Stimulated activated CD8-positive, alpha-beta memory T cell treated with anti-CD3 and anti-CD28 coated beads, Interleukin-2, amount 100 ng/mL, for 48 hours (primary cell): ENCODE data around the gene ZDBF2.
"Not testable (repeated sequence)": the region's sequence is repeated elsewhere in the genome, so short reads cannot be mapped to it uniquely, and the experiment has no call there.

Experiments
- DNase-seq, 2 donors: peaks; one replicate each; pipeline ENCODE4 v3.0.0-alpha.2; 2020; ENCODE audit warnings: low read depth in 2 of 2

The ZDBF2 gene

GRCh38 chr2:206259376-206260187 lies 14.9 kb upstream of the ZDBF2 start:
- no peak for DNase-seq

DNA sequence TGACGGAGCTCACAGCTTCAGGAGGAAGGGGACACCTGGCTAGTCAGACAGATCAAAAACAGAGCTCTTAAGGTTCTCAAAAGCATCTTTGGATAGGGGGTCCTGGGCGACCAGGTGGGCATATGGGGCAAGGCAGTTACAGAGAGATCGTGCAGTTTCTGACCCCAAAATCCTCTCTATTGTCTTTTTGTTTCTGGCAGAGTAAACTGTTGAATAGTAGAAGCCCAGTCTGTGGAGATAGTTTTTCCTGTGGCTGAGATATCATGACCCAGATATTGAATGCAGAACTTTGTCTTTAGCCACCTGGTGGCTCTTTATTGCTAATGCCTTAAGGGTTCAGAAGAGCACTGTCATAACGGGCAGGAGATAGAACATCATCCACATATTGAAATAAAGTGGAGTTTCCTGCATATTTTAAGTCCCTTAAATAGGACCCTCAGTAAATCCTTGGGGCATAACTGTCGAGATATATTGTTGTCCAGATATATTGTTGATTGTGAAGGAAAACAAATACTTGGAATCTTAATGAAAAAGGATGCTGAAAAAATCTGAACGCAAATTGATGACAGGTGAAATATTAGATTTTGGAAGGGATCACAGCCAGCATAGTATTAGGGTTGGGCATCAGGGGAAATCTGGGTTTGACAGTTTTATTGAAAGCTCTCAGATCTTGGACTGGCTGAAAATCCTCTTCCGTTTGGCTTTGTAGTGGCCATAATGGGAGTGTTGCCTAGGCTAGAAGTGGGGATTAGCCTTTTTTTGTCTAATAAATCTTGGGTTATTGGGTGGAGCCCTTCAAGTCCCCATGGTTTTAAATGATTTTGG lies 14.1 kb upstream of the ZDBF2 start:
- DNase-seq: no peak

- no peak for DNase-seq
Observed at GRCh38 chr2:206263959-206264603, 10.4 kb upstream of the ZDBF2 start.

DNA sequence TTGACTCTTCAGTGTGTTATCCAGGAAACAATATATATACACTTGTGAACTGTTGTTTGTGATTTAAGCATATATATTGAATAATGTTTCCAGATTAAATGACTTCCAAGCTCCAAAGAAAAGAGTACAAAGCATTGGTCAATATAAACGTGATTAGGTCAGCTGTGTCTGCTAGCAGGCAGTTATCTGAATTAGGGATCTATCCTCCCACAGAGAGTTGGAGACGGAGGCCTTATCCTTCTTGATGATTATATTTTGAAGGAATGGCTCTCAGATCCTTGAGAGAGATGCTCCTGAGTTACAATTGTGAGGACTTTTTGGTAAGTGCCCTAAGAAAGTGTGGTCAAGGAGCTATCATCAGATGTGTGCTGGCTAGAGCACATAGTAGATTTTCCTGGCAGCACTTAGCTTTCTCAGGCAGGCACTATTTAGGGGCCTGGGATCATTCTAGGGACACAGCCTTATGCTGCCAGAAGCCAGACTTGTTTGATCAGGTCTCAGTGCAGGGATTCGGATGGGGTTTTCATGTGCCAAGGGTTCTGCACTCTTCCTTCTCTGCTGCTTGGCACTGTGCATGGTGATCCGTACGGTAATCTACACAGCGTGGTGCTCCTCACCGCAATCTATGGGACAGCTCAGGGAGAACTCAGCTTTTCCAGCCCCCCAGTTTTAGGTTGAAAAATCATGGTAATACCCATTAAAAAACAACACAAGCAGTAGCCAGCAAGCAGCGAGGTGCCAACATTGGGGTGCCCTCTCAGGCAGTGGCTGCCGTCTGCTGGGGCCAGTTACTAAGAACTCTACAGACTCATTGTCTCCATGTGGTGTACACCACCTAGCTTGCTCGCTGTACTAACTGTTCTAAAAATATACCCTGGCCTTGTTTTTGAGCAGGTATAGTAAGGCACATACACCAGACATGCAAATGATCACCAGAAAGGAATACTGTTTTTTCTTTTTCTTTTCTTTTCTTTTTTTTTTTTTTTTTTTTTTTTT lies 8.0 kb upstream of the ZDBF2 start:
- DNase-seq: no peak

GRCh38 chr2:206267567-206267966 lies 6.9 kb upstream of the ZDBF2 start:
- no peak for DNase-seq

DNA sequence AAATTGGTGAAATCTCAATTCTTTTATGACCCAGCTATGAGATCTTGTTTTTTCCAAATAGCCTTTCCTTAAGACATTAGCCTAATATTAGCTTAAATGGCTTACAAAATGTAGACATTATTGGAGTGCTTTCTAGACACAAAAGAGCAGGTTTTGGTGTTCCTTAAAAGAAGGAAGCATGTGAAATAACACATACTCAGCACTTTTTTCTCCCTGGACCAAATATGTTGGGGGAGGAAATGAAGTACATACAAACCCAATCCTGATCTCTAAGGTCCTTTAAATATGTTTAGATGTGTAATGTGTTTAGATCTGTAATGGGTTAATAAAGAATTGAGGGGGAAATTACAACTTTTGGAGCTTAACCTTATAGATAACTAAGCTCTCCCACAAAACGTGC lies 3.4 kb upstream of the ZDBF2 start:
- no peak for DNase-seq

DNA sequence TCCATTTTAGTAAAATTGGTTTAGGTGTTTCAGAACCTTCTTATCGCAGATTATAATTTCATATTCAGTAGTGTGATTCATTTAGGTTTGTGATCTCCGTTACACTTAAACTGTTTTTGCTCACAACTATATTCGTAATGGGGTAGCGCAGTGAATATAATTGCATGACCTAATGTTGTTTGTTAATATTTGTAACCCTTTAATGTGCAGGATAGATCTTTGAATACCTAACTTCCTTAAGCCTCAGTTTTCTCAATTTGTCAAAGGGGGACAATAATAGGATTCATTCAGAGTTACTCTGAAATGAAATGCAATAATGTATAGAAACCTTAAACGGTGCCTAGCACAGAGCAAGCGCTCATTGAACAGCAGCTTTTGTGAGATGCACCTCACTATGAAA lies 558 bp upstream of the ZDBF2 start:
- DNase-seq: no peak

GRCh38 chr2:206275312-206276055 lies 1.0 kb downstream of the ZDBF2 start:
- no peak for DNase-seq

- DNase-seq: no peak
Observed at GRCh38 chr2:206276169-206276942, 1.9 kb downstream of the ZDBF2 start.

- no peak for DNase-seq
Observed at GRCh38 chr2:206277503-206277902, 3.0 kb downstream of the ZDBF2 start.

GRCh38 chr2:206282746-206283145 lies 8.3 kb downstream of the ZDBF2 start:
- no peak for DNase-seq

DNA sequence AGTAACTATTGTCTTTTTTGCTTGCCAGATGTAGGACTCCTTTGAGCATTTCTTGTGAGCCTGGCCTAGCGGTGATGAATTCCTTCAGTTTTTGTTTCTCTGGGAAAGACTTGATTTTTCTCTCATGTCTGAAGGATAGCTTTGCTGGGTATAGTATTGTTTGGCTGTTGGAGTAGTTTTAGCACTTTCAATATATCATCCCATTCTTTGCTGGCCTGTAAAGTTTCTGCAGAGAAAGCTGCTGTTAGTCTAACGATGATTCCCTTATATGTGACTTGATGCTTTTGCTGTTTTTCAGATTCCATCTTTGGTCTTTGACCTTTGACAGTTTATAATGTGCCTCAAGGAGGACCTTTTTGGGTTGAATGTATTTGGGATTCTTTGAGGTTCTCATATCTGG lies 12.7 kb downstream of the ZDBF2 start:
- no peak for DNase-seq

DNA sequence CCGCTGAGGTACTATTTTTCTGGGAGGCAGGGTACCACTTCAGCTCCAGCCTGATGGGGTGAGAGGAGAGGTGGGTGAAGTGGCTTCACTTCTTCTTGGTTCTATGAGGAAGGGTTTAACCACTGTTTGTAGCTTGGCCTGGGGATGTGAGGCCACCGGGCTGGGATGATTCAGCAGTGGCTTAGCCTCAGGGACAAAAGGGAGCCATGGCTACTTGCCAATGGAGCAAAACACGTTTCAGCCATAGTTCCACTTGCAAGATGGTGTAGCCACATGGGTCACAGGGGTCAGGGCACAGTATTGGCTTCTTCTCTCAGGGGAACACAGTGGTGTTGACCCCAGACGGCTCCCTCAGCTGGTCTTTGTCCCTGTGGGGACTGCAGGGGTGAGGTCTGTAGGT lies 14.9 kb downstream of the ZDBF2 start:
- no peak for DNase-seq

GRCh38 chr2:206296128-206296527 lies 21.7 kb downstream of the ZDBF2 start:
- no peak for DNase-seq

DNA sequence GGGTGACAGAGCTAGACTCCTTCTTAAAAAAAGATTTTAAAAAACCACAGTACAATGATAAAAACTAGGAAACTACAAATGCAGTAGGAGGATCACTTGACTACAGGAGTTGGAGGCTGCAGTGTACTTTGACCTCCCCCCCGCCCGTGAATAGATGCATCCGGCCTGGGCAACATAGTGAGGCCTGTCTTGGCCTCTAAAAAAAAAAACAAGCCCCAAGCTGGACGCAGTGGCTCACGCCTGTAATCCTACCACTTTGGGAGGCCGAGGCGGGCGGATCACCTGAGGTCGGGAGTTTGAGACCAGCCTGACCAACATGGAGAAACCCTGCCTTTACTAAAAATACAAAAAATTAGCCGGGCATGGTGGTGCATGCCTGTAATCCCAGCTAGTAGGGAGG lies 25.1 kb downstream of the ZDBF2 start:
- not testable (repeated sequence) for DNase-seq

DNA sequence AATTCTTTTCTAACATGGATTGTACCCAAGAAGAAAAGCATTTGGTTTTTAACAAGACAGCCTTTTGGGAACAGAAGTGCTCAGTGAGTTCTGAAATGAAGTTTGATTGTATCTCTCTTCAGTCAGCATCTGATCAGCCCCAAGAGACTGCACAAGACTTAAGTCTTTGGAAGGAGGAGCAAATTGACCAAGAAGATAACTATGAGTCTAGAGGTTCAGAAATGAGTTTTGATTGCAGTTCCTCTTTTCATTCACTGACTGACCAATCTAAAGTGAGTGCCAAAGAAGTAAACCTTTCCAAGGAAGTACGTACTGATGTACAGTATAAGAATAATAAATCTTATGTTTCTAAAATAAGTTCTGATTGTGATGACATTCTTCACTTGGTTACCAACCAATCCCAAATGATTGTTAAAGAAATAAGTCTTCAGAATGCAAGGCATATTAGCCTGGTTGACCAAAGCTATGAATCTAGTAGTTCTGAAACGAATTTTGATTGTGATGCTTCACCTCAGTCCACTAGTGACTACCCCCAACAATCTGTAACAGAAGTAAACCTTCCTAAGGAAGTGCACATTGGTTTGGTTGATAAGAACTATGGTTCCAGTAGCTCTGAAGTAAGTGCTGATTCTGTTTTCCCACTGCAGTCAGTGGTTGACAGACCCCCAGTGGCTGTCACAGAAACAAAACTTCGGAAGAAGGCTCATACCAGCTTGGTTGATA lies 31.2 kb downstream of the ZDBF2 start:
- no peak for DNase-seq

DNA sequence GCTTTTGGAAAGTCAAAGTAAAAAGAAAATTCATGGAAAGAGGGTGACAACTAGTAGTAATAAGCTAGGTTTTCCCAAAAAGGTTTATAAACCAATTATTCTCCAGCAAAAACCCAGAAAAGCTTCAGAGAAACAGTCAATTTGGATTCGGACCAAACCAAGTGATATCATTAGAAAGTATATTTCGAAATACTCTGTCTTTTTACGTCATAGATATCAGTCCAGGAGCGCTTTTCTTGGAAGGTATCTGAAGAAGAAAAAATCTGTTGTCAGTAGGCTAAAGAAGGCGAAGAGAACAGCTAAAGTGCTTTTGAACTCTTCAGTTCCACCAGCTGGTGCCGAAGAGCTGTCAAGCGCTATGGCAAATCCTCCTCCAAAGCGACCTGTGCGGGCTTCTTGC lies 36.6 kb downstream of the ZDBF2 start:
- no peak for DNase-seq

DNA sequence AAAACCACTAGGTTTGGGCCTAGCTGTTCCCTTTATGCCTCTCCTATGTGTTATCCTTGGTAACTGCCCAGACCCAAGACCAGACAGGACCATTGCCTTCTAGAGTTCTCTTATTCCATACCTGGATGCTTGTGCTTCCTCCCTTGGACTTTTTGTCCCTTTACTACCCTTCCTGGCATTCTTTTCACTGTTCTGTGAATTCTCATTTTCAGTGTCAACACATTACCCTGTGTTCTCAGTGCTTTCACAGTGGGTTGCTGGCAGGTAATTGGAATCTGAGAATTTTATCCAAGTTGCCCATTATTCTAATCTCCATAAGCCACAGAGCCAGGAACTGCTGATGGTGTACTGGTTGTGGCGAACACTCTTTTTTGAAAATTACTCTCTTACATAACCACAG lies 41.7 kb downstream of the ZDBF2 start:
- no peak for DNase-seq

GRCh38 chr2:206323033-206323432 lies 48.6 kb downstream of the ZDBF2 start:
- no peak for DNase-seq
